Left lung (tissue), 10 donors: ENCODE data around the gene PRSS8. TPM values are rescaled to one million over a fixed set of nuclear protein-coding genes. Genes with fewer than 3 reads are reported as not detected.

Experiments
- ATAC-seq: fragments of 200-7000 bp; cut with Tn5 transposase; one replicate; pipeline ENCODE4 v1.9.1; 2020; ENCODE audit warnings: moderate library complexity
- DNase-seq, 4 donors: peaks; one replicate each; pipeline ENCODE4 v3.0.0-alpha.2; 2013 to 2020
- H3K27ac ChIP-seq, 2 donors: fragments of 200-600 bp; sonication (generic) in 1 of 2; one replicate each; pipeline versions ENCODE4 v1.5.0 to v1.8.0; 2020 to 2021
- H3K27me3 ChIP-seq, 2 donors: fragments of 200-600 bp; sonication (generic) in 1 of 2; one replicate each; pipeline versions ENCODE4 v1.5.0 to v1.8.0; 2020 to 2021
- H3K36me3 ChIP-seq, 2 donors: fragments of 200-600 bp; sonication (generic) in 1 of 2; one replicate each; pipeline versions ENCODE4 v1.5.0 to v1.8.0; 2020 to 2021
- H3K4me1 ChIP-seq, 2 donors: fragments of 200-600 bp; one replicate each; pipeline ENCODE4 v1.8.0; 2021
- H3K4me3 ChIP-seq, 2 donors: fragments of 200-600 bp; sonication (generic) in 1 of 2; one replicate each; pipeline versions ENCODE4 v1.5.0 to v1.8.0; 2020 to 2021; ENCODE audit warnings: mild to moderate bottlenecking in 1 of 2
- H3K9me3 ChIP-seq, 2 donors: fragments of 200-600 bp; sonication (generic) in 1 of 2; one replicate each; pipeline versions ENCODE4 v1.5.0 to v1.8.0; 2020 to 2021
- intact Hi-C, 2 donors: fragments of 100-400 bp; cut with DNase I; formaldehyde crosslinking; loops; one replicate each; pipeline versions ENCODE4 v1.11.2 to v1.14.2; 2022
- polyA plus RNA-seq, 6 donors: library from polyadenylated mRNA; unstranded; fragments of 120-200 nt; gene quantifications; one replicate each; pipeline ENCODE4 v1.2.1, GENCODE V29; 2013; ENCODE audit not compliant: insufficient read length in 6 of 6
- total RNA-seq, 2 donors: library from RNA; stranded (reverse); fragmentation: NEBNext Ultra II Directional; extraction: Animal tissue kit (Norgen Biotek cat#: 25700); gene quantifications; one replicate each; pipeline ENCODE4 v1.2.1, GENCODE V29; 2021
- TF ChIP-seq, protein P1 (sequence below), 2 donors: fragments of 200-600 bp; sonication (generic) in 1 of 2; IDR thresholded peaks; one replicate each; pipeline versions ENCODE4 v1.5.0 to v1.8.0; 2021; ENCODE audit warnings: antibody characterized with exemption in 2 of 2
- donor health status: DM: no; HTN: yes; CAD: no.
- donor health status: DM: no; HTN: no; CAD: no.

The PRSS8 gene
- total and polyA plus RNA-seq, 8 donors = 61.2 to 129 (median 107) TPM

DNA sequence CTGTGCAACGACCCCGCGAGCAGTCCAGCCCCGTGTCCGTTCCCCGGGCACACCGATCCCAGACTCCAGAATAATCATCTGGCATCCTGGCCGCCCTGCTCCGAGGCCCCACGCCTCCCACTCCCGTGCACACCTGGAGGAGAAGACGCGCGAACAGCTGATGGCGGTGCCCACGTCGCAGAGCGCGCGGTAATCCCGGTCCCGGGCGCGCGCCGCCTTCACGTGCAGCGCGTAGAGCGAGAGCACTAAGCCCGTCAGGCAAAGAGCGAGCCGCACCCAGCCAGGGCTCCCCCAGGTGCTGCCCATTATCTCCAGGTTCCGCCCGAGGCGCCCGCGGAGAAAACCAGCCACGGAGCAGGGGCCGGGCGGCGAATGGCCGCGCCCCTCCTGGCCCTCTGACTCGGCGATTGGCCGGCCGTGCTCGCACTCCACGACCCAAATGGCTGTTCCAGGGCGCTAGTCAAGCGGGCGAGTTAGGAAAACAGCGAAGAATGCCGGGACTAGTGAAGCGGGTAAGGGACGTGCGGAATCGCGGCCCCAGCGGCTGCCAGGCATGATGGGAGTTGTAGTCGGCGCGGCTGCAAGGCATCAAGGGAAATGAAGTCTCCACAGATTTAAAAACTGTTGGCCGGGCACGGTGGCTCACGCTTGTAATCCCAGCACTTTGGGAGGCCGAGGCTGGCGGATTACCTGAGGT is 41.0 kb downstream of the PRSS8 start, which contains the start of gene VKORC1:
Gene VKORC1, minus strand, starts transcription at position 374 of the 697 bp plus-strand sequence. Its CDS starts 68 bp downstream, at position 306.
- TF ChIP-seq, protein P1, sequence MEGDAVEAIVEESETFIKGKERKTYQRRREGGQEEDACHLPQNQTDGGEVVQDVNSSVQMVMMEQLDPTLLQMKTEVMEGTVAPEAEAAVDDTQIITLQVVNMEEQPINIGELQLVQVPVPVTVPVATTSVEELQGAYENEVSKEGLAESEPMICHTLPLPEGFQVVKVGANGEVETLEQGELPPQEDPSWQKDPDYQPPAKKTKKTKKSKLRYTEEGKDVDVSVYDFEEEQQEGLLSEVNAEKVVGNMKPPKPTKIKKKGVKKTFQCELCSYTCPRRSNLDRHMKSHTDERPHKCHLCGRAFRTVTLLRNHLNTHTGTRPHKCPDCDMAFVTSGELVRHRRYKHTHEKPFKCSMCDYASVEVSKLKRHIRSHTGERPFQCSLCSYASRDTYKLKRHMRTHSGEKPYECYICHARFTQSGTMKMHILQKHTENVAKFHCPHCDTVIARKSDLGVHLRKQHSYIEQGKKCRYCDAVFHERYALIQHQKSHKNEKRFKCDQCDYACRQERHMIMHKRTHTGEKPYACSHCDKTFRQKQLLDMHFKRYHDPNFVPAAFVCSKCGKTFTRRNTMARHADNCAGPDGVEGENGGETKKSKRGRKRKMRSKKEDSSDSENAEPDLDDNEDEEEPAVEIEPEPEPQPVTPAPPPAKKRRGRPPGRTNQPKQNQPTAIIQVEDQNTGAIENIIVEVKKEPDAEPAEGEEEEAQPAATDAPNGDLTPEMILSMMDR (IDR thresholded peaks at IDR 0.05) = peak in 1 of 2 donors; percentile 34
- peaks cover 0 to 20% of the 10 kb centered on the region in 2 donors for H3K36me3 ChIP-seq
- no peaks in the 10 kb centered on the region for H3K27me3 ChIP-seq
- ATAC-seq = peak; percentile 97
- H3K4me3 ChIP-seq = peak within 1 kb of the TSS; percentile 74 to 86
- H3K27ac ChIP-seq = peak within 1 kb of the TSS; percentile 77 to 87
- intact Hi-C loops = no loop called here
- peak; percentile 82 to 97 (median 94) for DNase-seq
- no peaks in the 10 kb centered on the region for H3K9me3 ChIP-seq
- H3K4me1 ChIP-seq = peaks cover 0 to 27% of the 10 kb centered on the region in 2 donors

DNA sequence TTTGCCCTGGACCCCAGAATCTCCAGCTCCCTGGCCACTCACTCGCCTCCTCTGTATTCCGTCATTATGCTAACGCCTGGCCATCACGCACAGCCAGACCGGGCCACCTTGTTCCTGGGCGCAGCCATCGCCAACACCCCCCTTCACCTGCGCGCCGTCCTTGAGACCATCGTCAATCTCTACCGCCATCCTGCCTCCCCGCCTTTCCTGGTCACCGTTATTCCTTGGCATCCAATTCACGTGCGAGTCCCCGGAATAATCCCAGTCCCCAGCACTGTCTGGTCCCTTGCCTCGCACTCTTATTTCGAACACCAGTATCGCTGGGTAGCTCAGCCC is 41.5 kb downstream of the PRSS8 start:
- Histone ChIP-seq H3K4me1 (peaks cover 0 to 27% of the 10 kb centered on the region in 2 donors), H3K4me3 (peak overlapping the region; percentile 74 to 86), H3K36me3 (peaks cover 0 to 24% of the 10 kb centered on the region in 2 donors), H3K27me3 (no peaks in the 10 kb centered on the region), H3K27ac (peak overlapping the region; percentile 77 to 87), H3K9me3 (no peaks in the 10 kb centered on the region)
- ATAC-seq (peak; percentile 23), DNase-seq (no peak)
- intact Hi-C loops = no loop called here
- TF ChIP-seq, protein P1 (IDR thresholded peaks at IDR 0.05) = no peak

DNA sequence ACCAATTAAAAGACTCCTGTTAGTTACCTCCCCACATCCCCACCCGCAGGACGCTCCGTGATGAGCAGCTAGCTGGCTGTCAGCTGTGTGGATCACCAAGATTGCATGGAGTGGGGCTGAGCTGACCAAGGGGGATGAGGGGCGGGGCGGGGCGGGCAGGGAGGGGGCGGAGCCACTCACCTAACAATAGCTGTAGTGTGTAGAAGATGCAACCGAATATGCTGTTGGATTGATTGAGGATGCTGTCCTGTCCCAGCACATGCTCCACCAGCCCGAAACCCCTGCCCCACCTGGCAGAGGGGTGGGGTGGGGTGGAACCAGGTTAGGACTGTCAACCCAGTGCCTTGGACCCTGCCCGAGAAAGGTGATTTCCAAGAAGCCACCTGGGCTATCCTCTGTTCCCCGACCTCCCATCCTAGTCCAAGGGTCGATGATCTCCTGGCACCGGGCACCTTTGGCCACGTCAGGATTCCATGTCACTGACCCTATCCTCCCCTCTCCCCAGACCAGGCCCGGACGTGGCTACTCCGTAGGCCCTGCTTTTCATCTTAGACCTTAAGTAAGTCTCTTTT is 42.3 kb downstream of the PRSS8 start:
- peaks cover 0 to 27% of the 10 kb centered on the region in 2 donors for H3K4me1 ChIP-seq
- H3K4me3 ChIP-seq = peak overlapping the region; percentile 74 to 86
- H3K9me3 ChIP-seq = no peaks in the 10 kb centered on the region
- H3K27ac ChIP-seq = no peak overlapping the region
- no peak for ATAC-seq
- no peak for DNase-seq
- H3K36me3 ChIP-seq = peaks cover 0 to 32% of the 10 kb centered on the region in 2 donors
- intact Hi-C loops = no loop called here
- TF ChIP-seq, protein P1 (IDR thresholded peaks at IDR 0.05) = no peak
- no peaks in the 10 kb centered on the region for H3K27me3 ChIP-seq

DNA sequence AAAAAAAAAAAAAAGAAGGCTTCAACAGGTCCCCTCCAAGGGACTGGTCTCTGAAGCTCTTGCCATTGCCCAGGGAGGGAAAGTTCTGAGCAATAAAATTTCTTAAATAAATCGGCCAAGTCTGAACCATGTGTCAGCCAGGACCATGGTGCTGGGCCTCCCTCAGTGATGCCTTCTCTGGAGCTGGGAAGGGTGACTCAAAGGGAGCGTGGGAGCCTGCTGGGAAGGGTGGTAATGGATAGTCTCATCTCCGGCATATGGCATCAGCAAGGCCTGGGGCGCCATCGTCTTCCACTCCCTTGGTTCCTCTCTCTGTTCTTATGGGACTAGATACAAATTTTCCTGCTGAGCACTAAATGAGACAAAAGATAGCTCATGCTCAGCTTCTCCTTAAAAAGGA is 43.2 kb downstream of the PRSS8 start:
- H3K27ac ChIP-seq = no peak overlapping the region
- no peak for ATAC-seq
- H3K36me3 ChIP-seq = peaks cover 0 to 40% of the 10 kb centered on the region in 2 donors
- no peaks in the 10 kb centered on the region for H3K27me3 ChIP-seq
- intact Hi-C loops = no loop called here
- no peak for DNase-seq
- no peak overlapping the region for H3K4me3 ChIP-seq
- no peaks in the 10 kb centered on the region for H3K9me3 ChIP-seq
- peaks cover 0 to 27% of the 10 kb centered on the region in 2 donors for H3K4me1 ChIP-seq
- TF ChIP-seq, protein P1 (IDR thresholded peaks at IDR 0.05) = no peak

DNA sequence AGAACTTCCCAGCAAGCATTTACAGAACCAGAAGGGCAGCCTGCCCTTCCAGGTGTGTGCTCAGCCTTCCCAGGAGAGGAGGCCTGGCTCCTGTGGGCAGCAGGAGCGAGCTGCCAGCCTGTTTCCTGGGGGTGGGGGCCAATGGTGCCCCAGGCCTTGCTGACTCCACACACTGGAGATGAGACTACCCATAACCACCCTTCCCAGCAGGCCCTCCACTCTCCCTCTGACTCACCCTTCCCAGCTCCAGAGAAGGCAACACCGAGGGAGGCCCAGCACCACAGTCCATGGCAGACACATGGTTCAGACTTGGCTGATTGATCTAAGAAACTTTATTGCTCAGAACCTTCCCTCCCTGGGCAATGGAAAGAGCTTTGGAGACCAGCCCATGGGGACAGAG is 45.0 kb downstream of the PRSS8 start:
- Histone ChIP-seq H3K27me3 (no peaks in the 10 kb centered on the region), H3K4me1 (peaks cover 0 to 20% of the 10 kb centered on the region in 2 donors), H3K9me3 (no peaks in the 10 kb centered on the region), H3K27ac (no peak overlapping the region), H3K4me3 (no peak overlapping the region), H3K36me3 (peaks cover 0 to 57% of the 10 kb centered on the region in 2 donors)
- DNase-seq = no peak
- no peak for ATAC-seq
- TF ChIP-seq, protein P1 (IDR thresholded peaks at IDR 0.05) = no peak
- intact Hi-C loops = no loop called here
